HT-29 (cell line): ENCODE results near the gene NFX1. TPM values are rescaled to one million over a fixed set of nuclear protein-coding genes. Genes with fewer than 3 reads are reported as not detected.
A peak's percentile ranks its signal among the peaks of the same experiment; 100 is the strongest.
"Not testable (repeated sequence)": the region's sequence is repeated elsewhere in the genome, so short reads cannot be mapped to it uniquely, and the experiment has no call there.

Source experiments
- DNase-seq: peaks from one replicate; pipeline ENCODE4 v3.0.0-alpha.2; 2015; ENCODE audit warnings: low spot score
- total RNA-seq: library from RNA; depleted of rRNA; stranded (reverse); fragments of >200 nt; shearing (Covaris generic); gene quantifications from 2 replicates; pipeline ENCODE4 v1.2.3, GENCODE V29; 2014

NFX1 gene
- total RNA-seq, 1 experiment from 2014 or later, result 15.2 TPM

DNA sequence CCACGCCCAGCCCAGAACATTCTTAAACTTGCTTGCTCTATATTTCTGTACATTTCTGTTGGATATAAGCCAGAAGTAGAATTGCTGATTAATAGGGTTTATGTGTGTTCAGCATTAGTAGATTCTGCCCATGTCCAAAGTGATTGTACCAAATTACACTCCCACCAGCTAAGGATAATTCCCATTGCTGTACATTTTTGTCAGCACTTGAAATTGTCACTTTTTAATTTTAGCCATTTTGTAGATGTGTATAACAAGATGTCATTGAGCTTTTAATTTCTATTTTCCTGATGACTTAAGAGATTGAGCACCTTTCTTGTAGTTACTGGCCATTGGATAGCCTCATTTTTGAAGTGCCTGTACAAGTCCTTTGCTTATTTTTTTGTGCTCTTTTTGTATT lies 65.6 kb downstream of the NFX1 start:
- no peak for DNase-seq

DNA sequence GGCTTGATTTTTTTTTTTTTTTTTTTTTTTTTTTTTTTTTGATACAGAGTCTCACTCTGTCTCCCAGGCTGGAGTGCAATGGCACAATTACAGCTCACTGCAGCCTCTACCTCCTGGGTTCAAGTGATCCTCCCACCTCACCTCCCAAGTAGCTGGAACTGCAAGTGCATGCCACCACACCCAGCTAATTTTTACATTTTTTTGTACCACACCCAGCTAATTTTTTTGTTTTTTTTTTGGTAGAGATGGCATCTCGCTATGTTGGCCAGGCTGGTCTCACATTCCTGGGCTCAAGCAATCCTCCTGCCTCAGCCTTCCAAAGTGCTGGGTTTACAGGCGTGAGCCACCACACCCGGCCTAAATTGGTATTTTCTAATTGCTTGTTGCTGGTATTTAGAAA lies 68.3 kb downstream of the NFX1 start:
- not testable (repeated sequence) for DNase-seq

DNA sequence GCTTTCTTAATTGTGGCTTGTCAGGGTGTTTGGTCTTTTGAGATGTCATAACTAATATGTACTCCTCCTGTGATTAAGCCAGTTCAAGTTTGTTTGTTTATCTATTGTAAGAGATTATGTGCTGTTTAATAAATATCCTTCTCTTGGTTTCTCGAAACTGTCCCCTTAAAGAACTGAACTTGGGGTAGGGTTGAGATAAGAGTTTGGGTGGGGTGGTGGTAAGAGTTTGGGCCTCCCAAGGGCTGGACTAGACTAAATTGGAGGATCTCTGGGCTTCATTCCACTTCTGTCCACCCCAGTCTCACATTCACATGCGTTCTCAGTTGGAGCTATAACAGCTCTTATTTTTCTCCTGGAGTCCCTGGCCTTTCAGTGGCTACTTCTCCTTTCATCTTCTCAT lies 73.8 kb downstream of the NFX1 start:
- DNase-seq, result no peak

DNA sequence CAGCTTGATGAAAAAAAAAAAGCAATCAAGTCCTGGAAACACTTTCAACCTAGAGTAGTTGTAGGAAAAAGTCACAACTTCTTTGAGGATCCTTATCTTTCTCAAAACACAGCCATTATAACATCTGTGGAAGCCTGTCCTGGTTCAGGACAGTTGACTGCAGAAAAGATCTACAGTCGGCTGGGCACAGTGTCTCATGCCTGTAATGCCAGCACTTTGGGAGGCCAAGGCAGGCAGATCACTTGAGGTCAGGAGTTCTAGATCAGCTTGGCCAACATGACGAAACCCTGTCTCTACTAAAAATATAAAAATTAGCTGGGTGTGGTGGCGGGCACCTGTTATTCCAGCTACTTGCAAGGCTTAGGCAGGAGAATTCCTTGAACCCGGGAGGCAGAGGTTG lies 74.5 kb downstream of the NFX1 start:
- not testable (repeated sequence) for DNase-seq

DNA sequence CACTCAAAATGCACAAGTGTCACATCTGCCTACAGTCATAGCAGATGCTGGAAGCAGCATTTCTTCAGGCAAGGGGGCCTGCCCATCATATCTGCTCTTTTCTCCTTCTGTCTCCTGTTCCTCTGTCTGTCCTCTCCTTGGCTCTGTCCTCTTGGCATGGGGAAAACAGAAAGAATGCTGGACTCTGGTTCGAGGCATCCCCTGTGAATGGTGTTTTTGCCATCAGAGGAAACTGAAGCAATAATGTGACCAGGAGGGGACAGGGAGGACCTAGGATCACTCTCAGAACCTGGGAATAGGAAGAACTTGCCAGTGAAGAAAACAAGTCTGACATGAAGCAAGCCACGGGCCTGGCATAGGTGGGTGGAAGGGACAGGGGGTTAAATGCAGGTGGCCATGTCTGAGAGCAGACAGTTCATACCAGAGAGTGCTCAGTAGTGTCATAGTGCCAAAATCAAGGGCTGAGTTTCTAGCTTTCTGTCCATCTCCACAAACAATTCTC lies 76.7 kb downstream of the NFX1 start:
- DNase-seq, result no peak

DNA sequence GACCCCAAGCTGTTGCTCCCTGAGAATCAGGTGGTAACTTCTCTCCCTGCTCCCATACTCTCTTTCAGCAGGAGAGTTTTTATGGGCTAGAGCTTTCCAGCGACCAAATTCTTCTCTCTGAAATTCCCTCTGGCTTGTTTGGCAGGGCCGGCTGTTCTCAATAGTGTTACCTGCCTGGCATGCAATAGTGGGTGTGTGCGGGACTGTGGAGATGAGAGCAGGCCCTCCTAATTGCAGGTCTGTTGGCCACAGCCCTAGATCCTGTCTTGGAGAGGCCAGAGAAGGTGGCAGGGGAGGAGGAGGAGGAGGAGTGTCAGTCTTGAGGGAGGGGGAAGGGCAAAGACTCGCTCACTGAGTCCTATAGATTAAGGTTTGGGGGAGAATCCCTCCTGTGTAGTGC lies 82.6 kb downstream of the NFX1 start:
- DNase-seq, result no peak

DNA sequence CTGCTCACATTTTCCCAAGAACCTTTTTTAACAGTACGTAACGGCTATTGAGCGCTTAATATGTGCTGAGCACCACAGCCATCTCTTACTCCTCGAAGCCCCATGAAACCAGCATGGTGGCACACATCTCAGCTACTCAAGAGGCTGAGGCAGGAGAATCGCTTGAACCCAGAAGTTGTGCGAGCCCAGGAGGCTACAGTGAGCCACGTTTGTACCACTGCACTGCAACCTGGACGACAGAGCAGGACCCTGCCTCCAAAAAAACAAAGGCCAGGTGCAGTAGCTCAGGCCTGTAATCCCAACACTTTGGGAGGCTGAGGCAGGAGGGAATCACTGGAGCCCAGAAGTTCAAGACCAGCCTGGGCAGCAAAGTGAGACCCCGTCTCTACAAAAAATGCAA lies 83.9 kb downstream of the NFX1 start:
- no peak for DNase-seq

DNA sequence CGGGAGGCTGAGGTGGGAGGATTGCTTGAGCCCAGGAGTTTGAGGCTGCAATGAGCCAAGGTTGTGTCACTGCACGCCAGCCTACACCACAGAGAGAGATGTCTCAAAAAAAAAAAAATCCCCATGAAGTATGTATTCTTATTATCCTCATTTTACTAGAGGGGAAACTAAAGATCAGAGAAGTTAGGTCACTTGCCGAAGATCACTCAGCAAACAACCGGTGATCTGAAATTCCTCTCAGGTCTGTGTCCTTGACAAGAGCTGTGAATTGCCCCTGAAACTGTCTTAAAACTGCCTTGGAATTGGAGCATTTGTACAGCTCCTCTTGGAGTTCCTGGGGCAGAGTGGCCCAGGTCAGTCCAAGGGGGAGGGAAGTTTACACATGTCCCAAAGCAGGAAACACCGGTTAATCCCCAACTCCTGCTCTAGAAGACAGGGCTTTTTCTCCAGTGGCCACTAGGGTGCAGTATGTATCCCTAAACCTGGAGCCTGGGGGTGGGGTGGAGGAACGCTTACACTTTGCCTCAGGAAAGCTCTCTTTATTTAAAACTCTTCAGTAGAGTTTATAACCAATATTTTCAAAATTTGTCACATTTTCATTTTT lies 84.4 kb downstream of the NFX1 start:
- peak; percentile 91 for DNase-seq

DNA sequence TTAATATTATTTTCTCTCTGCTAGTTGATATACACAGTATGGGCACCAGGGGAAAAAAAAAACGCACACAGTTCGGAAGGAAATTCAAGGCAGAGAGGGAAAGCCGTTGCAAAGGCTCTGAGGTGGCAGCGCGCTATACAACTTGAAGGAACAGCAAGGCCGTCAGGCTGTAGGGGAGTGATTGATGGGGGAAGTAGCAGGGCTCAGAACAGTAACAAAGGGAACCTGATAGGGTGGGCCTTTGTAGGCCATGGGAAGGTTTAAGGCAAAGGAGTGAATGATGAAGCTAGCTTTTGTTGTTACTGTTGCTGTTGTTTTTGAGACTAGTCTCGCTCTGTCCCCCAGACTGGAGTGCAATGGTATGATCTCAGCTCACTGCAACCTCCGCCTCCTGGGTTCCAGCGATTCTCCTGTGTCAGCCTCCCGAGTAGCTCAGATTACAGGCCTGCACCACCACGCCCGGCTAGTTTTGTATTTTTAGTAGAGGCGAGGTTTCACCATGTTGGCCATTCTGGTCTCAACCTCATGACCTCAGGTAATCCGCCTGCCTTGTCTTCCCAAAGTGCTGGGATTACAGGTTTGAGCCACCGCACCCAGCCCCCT lies 85.0 kb downstream of the NFX1 start:
- DNase-seq, result no peak

DNA sequence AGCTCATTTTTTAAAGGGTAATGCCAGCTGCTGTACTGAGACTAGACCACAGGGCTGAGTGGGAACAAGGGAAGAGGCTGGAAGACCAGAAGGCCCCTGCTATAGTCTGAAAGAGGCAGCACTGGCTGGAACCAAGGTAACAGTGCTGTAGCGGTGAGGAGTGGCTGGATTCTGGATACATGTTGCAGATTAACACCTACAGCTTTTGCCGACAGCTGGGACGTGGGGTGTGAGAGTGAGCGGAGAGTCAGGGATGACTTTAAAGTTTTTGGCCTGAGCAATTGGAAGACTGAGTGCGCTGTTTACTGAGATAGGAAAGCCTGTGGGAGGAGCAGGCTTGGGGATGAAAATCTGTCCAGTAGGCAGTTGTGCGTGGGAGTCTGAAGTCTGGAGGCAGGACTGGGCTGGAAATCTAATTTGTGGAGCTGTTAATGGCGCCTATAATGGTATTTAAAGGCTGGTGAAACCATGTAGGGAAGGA lies 85.6 kb downstream of the NFX1 start:
- no peak for DNase-seq

DNA sequence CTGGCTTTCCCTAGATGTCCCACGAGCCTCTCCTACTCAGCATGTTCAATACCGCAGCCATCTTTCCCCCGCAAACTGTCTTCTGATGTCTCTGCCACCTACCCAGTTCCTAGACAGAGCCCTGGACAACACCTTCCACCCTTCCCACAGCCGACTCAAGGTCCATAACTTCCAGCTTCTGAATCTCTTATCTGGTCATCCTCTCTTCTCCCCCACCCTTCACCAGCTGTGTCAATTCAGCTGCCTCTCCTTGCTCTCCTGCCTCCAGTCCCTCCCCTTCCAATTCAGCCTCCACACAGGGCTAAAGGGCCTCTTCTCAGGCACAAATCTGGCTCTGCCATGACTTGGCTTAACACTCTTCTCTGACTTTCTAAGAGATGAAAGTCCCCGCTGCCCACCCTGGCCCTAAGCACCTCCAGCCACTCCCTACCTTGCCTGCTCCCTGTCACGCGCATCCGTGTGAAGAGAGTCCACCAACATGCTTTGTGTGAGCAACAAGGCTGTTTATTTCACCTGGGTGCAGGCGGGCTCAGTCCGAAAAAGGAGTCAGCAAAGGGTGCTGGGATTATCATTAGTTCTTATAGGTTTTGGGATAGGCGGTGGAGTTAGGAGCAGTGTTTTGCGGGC lies 86.9 kb downstream of the NFX1 start:
- DNase-seq, result no peak

DNA sequence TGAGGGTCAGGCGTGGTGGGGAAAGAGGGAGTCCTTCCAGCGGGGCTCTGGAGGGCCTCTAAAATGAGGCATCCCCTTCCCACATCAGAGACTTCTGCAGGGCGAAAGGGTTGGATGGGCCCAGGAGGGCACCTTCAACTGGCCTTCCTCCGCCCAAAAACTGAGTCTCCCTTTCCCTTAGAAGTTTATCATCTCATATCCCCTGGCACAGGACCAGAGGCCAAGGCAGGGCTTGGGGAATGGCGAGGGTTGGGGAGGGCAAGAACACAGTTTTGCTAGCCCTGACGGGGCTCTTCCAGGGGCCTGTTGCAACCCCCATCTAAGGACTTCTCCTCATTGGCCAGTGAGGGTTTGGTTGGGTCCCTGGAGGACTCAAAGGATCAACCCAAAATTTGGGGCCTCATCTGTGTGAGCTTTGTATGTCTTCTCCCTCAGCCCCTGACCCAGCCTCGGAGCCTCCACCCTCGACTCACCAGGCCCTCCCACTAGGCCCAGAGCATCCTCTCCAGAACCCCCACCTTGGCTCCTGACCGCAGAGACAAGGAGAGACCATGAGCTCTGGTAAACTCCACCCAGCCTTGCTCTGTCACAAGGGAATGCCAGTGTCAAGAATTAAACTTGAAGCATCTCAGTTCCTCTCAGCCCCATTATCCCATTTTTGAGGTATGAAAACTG lies 87.9 kb downstream of the NFX1 start:
- no peak for DNase-seq

DNA sequence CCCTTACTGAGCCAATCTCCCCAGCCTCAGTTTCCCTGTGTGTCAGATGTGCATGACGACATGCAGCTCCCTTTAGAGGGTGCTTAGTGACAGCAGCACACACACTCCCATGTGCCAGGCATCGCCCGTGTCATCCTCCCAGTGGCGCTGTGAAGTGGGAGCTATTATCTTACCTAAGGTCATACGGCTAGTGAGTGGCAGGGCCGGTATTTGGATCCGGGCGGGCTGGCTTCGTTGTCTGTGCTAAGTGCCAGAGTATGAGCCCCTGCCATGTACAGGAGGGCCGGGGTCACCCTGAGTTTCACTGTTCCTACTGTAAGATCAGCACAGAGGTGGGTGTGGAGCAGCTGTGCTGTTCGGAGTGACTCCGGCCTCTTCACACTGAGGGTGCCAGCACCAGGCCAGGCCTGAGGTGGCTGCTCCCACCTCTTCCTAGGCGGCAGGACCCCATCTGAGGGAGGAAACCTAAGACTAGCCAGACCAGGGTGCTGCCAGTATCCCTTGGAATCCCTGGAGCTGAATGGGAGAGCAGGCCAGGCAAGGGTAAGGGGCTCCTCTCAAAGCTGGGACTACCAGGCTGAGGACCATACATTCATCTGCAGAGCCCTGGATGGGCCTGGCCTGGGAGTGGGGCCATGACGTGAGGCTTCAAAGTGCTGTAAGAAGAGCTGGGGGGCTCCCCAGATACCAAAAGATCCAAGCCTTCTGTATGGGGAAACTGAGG lies 89.5 kb downstream of the NFX1 start:
- DNase-seq, result no peak

DNA sequence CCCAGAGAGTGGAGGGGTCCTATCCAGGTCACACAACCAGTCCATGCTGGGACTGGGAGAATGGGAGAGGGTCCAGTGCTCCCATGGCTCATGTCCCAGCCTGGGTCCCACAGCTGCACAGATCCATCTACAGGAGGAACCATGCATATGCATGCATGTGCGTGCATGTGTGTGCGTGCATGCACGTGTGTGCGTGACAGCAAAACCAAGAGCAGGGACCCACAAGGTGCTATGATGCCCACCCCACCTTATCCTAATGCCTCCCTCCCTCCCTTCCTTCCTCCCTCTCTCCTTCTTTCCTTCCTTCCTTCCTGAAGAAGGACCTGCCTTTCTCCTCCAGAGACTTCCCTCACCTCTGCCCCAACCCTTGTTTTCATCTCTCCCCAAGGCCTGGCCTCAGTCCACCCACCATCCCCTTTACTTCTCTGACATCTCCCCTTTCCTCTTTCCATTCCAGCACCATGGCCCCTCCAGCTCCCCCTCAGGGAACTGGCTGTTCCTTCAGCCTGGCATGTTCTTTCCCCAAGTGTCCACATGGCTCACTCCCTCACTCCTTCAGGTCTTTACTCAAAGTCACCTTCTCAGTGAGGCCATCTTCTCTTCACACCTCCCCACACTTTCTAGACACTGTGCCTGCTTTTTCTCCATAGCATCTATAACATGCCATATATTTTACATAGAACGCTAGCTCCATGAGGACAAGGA lies 90.2 kb downstream of the NFX1 start:
- DNase-seq, result no peak

DNA sequence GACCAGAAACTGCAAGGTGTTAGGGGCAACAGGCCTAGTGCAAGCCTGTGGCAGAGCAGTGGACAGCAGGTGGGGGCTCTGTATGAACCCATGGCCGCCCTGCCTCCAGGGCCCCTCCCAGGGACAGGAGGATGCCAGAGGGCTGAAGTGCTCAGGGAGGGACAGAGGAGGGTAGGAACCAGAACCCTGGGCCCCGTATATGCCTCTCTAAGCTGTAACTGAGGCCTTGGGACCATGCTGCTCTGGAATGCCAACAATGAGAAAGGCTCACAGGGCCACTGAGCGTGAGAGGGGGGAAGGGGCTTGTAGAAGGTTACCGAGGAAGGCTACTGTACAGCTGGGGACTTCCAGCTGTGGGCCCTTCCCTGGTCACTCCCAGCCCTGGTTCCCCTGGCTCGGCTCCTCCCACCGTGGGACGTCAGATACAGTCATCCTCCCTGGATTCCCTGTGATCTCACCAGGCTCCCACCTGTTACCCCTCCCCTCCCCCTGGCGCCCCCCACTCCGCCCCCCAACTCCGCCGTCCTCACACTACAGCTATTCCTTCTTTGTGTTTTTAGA lies 91.0 kb downstream of the NFX1 start:
- no peak for DNase-seq

DNA sequence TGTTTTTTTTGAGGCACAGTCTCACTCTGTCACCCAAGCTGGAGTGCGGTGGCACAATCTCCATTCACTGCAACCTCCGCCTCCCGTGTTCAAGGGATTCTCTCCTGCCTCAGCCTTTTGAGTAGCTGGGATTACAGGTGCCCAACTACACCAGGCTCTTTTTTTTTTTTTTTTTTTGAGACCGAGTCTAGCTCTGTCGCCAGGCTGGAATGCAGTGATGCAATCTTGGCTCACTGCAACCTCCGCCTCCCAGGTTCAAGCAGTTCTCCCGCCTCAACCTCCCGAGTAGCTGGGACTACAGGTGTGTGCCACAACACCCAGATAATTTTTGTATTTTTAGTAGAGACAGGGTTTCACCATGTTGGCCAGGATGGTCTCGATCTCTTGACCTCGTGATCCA lies 92.1 kb downstream of the NFX1 start:
- DNase-seq, result not testable (repeated sequence)

DNA sequence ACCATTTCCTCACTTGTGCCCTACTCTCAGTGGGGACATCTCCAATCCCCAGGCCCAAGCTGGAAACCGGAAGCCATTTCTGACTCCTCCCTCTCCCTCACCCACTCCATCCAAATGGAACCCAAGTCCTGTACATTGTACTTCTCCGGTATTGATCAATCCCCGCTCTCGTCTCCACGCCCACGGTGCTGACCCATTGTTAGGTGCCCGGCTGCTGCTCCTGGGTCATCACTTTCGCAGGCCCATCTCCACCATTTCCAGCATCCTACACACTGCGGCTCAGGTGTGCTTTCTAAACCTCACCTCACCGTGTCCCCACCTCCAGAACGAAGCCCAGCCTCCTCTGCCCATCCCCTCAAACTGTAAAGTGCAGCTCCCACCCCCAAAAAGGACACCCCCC lies 93.1 kb downstream of the NFX1 start:
- DNase-seq, result not testable (repeated sequence)

DNA sequence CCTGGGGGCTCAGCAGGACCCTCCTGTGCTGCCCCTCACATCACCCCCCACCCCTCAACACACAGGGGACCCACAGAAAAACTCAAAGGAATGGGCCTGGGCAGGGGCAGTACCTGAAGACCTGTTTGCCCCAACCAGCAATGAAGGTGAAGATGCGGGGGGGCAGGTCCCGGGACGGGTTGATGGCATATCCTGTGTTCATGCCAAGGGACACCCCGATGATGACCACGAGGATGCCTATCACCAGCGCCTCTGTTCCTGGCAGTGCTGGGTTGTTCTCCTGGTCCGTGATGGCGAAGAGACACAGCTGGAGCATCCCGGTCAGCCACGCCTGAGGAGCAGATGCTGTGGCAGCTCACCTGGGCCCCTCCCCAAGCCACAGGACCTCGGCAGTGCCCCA lies 95.2 kb downstream of the NFX1 start:
- DNase-seq, result not testable (repeated sequence)

DNA sequence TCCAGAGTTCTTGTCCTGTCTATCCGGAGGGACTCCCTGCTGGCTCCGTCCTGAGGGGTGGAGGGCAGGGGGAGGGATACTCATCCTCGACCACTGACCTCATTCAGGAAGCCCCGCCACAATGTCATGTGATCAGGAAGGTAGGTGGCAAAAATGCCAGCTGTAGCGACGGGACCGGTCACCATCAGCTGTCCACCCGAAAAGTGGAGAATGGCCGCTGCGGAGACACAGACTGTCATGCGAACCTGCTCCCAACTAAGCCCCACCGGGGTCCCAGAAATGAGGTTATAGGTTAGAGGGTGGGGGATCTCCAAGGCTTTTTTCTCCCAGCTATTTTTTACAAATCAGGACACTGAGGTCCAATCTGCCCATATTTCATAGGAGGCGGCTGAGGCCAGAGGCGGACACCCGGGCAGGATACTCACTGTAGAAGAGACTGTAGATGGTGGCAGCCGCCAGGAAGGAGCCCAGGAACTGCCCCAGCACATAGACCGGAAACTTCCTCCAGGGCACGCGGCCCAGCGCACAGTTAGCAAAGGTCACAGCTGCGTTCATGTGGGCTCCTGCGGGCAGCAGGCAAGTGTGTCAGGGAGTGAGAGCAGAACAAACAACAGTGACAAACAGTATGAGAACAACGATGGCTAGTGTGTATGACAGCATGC lies 95.8 kb downstream of the NFX1 start:
- DNase-seq, result not testable (repeated sequence)

DNA sequence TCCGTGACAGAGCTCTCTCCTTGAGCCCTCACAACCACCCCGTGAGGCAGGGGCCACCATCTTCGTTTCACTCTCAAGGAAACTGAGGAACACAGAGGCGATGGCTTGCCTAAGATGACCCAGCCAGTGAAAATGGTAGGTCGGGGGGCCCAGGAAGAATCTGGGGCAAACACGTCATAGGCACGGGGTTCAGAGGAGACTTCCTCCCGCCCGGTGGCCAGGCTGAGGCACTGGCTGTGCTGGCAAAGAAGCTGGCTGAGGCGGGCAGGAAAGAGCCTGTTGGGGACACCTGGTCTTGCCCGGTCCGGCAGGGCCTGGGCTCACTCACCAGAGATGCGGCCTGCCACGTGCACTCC lies 96.3 kb downstream of the NFX1 start:
- DNase-seq, result not testable (repeated sequence)
